HG02973 (cell line): ENCODE results near the gene RAB3GAP2.
A peak's percentile ranks its signal among the peaks of the same experiment; 100 is the strongest.
"Not testable (repeated sequence)": the region's sequence is repeated elsewhere in the genome, so short reads cannot be mapped to it uniquely, and the experiment has no call there.

Experiments
- ATAC-seq: cut with Tn5 transposase; IDR thresholded peaks from one replicate; pipeline ENCODE4 v1.9.1; 2021; ENCODE audit warnings: moderate library complexity; ENCODE audit not compliant: unreplicated experiment

The RAB3GAP2 gene

GRCh38 chr1:220287129-220287528 lies 14.9 kb upstream of the RAB3GAP2 start:
- ATAC-seq: no peak

GRCh38 chr1:220283625-220284024 lies 11.4 kb upstream of the RAB3GAP2 start:
- ATAC-seq: no peak

DNA sequence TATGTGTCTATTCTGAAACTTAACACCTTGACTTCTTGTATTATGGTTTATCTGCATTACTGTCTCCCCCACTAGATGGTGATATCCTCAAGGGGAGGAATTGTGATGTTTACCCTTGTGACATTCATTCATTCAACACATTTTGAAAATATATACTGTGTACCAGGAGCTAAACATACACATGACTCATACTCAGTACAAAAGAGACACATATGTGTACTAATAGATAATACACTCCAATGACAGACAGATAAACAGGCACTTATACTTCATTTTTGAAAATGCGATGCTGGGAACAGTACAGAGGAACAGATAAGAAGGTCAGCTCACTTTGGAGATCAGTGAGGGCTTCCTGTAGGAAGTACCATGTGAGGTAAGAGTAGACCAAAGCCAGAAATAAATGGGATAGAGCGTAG lies 8.9 kb upstream of the RAB3GAP2 start:
- ATAC-seq: no peak

DNA sequence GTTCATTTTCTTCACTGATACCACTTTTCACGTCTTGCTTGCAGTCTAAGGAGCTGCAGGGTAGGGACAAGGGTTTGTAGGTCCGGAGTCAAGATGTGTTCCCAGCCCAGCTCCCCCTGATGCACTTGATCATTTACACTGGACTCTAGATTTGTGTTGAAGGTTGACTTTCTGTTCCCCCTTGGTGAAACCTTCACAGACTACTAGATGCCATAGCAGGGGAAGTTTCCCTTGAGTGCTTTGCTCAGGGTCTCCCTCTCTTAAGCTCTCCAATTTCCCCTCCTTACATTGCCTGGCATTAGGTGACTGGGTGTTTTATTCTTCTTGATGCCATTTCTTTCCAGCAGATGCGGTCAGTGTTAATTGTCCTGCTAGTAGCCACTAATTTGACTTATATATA lies 8.0 kb upstream of the RAB3GAP2 start:
- ATAC-seq: no peak

DNA sequence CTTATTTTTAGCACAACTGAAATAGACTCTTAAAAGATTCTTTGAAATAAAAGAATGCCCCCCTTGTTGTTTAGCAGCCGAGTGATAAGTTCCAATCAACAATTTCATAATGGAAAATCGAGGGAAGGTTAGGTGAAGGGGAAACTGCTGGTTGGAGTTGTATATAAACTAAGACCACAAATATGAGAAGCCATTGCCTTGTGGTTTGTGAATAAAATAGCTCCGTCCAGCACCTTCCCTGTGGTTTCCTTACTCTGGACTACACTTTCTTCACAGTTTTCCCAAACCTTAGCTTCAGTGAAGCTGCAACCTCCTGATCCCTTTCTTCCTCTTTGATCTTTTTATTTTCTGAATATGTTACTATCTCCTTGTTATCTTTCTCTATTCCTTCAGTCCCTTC lies 6.7 kb upstream of the RAB3GAP2 start:
- ATAC-seq: no peak

DNA sequence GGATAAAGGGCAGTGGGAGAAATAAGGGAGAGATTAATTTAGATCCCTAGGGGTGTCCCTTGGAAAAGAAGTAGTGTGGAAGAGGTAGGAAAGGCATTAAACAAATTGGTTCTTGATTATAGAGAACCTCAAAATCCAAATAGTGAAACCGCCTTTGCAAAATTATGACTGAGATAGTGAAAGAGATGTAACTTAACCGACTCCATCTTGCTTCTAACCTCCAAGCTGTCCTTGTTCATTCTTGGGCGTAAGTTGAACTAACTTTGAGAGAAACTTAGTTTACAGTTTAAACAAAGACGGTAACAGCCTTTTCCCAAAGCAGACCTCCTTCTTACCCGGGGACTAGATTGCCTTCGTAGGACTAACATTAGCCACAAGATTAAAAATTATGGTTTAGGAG lies 3.2 kb upstream of the RAB3GAP2 start:
- no peak for ATAC-seq

DNA sequence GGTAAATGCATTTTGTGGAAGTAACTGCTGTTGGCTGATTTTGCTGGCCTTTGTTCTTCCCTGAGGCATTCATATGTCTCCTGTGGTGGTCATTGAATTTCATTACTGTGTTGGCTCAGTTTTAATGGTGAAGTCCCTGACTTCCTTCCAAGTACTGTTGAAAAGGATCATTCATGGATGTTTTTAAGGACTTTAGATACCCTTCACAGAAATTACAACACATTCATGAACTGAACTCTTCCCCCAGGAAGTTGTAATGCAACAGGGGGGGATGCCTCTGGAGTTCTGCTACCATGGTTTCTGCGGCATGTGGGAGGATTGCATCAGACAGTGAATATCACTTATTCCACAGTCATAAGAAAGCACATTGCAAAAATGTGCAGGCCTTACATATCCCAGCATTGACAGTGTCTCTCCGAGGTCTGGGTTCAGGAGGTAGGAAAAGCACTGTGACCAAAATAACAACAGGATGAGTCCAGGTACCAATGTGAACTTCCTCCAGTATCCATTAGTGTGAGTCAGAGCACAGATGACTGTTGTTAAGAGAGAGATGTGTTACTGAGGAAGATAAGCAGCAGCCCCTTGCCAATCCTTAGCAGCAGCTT lies 2.1 kb upstream of the RAB3GAP2 start:
- ATAC-seq: no peak

- no peak for ATAC-seq
These were observed 513 bp upstream of the RAB3GAP2 start for GRCh38 chr1:220272841-220273090.

DNA sequence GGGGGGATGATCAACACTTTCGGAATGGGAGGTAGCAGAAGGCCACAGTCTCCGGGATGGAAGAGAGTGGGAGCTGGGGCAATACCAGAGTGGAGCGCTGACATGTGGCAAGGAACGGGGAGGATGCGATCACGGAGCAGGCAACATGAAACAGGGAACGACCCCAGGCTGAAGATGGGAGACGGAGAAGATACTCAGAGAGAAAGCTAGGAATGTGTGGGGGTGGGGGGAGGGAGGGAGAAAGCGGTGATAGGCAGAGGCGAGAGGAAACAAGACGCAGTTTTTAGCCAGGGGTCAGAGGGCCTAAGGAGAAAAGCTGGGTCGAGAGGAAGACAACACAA lies 577 bp downstream of the RAB3GAP2 start:
- no peak for ATAC-seq

GRCh38 chr1:220269036-220269435 lies 3.2 kb downstream of the RAB3GAP2 start:
- no peak for ATAC-seq

GRCh38 chr1:220267630-220268029 lies 4.6 kb downstream of the RAB3GAP2 start:
- ATAC-seq: no peak

DNA sequence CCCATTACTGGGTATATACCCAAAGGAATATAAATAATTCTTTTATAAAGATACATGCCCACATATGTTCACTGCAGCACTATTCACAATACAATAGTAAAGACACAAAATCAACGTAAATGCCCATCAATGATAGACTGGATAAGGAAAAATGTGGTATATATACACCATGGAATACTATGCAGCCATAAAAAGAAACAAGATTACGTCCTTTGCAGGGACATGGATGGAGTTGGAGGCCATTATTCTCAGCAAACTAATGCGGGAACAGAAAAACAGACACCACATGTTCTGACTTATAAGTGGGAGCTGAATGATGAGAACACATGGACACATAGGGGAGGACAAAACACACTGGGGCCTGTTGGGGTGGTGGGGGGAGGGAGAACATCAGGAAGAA lies 12.0 kb downstream of the RAB3GAP2 start:
- not testable (repeated sequence) for ATAC-seq

- ATAC-seq: not testable (repeated sequence)
These were observed 12.5 kb downstream of the RAB3GAP2 start for GRCh38 chr1:220259756-220260155.

GRCh38 chr1:220256194-220256593 lies 16.1 kb downstream of the RAB3GAP2 start:
- ATAC-seq: not testable (repeated sequence)

DNA sequence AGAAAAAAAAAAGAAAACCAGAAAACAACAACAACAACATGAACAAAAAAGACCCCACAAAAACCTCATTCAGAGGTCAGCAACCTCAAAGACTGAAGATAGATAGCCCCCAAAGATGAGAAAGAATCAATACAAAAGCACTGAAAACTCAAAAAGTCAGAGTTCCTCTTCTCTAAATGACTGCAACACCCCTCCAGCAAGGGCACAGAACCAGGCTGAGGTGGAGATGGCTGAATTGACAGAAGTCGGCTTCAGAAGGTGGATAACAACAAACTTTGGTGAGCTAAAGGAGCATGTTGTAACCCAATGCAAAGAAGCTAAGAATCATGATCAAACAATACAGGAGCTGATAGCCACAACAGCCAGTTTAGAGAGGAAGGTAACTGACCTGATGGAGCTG lies 17.0 kb downstream of the RAB3GAP2 start:
- no peak for ATAC-seq

GRCh38 chr1:220253290-220253689 lies 19.0 kb downstream of the RAB3GAP2 start:
- peak; percentile 48 for ATAC-seq

- ATAC-seq: no peak
These were observed 21.0 kb downstream of the RAB3GAP2 start for GRCh38 chr1:220251272-220251671.

- ATAC-seq: no peak
These were observed 21.6 kb downstream of the RAB3GAP2 start for GRCh38 chr1:220250681-220251080.

DNA sequence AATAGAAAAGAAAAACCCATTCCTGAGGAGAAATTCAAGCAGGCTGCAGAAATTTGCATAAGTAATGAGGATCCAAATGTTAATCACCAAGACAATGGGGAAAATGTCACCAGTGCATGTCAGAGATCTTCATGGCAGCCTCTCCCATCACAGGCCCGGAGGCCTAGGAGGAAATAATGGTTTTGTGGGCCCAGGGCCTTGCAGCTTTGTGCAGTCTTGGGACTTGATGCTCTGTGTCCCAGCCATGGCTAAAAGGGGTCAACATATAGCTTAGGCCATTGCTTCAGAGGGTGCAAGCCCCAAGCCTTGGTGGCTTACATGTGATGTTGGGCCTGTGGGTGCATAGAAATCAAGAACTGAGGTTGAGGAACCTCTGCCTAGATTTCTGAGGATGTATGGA lies 22.7 kb downstream of the RAB3GAP2 start:
- no peak for ATAC-seq

- not testable (repeated sequence) for ATAC-seq
These were observed 23.5 kb downstream of the RAB3GAP2 start for GRCh38 chr1:220248715-220249265.

GRCh38 chr1:220245900-220246299 lies 26.4 kb downstream of the RAB3GAP2 start:
- not testable (repeated sequence) for ATAC-seq

DNA sequence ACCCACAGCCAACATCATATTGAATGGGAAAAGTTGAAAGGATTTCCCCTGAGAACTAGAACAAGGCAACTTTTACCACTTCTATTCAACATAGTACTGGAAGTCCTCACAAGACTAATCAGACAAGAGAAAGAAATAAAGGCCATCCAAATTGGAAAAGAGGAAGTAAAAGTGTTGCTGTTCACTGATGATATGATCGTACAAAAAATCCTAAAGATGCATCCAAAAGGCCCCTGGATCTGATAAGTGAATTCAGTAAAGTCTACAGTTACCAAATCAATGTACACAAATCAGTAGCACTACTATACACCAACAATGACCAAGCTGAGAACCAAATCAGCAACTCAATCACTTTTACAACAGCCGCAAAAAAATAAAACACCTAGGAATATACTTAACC lies 28.3 kb downstream of the RAB3GAP2 start:
- no peak for ATAC-seq

DNA sequence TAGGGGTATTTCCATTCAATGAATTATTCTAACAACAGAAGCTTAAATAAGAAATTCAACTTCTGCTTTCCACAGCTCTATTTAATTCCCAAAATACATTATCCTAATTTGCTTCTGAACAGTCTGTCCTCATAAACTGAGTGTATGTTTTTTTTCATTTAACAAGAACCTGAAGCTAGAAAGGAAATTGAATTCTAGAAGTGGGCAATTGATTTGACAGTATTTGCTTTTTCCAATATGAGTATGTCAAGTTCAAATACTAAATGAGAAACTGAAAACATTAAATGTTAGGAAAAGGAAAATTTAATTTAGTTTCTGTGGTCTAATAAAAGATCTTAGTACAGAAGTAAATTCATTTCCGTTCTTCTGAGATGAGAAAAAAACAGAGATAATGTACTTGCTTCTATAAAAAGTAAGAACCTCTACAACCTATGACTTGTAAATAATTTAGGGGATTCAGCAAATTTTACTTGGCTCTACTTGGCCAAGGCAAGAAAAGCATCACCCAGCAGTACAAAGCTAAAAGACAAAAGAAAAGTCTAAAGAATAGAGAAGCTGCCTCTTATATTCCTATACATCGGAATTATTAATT lies 31.1 kb downstream of the RAB3GAP2 start:
- no peak for ATAC-seq
